GM12878 (cell line): ENCODE measurements around the gene LCMT1. TPM values are rescaled to one million over a fixed set of nuclear protein-coding genes. Genes with fewer than 3 reads are reported as not detected.

Experiments used
- ATAC-seq: fragments of 200-7000 bp; cut with Tn5 transposase; 3 replicates; pipeline ENCODE4 v1.9.1; 2020; ENCODE audit warnings: mild to moderate bottlenecking, moderate library complexity
- BruUV-seq: library from RNA; stranded (reverse); fragments of 400-500 nt; replicated peaks from 2 replicates; lab custom pipeline; 2021; lab: Mats Ljungman, UMichigan
- CTCF ChIA-PET: fragments of 300-600 bp; sonication (Branson Sonifier 250); formaldehyde crosslinking; extraction: SDS; loops from one replicate; lab custom pipeline; 2021; ENCODE audit warnings: inconsistent platforms; lab: Yijun Ruan, JAX
- POLR2A ChIA-PET: fragments of 350-600 bp; formaldehyde crosslinking; extraction: SDS; loops from one replicate; lab custom pipeline; 2021; ENCODE audit warnings: inconsistent platforms; lab: Charles Lee
- RAD21 ChIA-PET: fragments of 300-600 bp; sonication (Branson Sonifier 250); formaldehyde crosslinking; loops from one replicate; lab custom pipeline; 2023; ENCODE audit warnings: antibody characterized with exemption; ENCODE audit not compliant: unreplicated experiment; lab: Charles Lee
- SMC1A ChIA-PET: fragments of 300-600 bp; sonication (Branson Sonifier 250); formaldehyde crosslinking; loops from one replicate; lab custom pipeline; 2023; ENCODE audit not compliant: unreplicated experiment, uncharacterized antibody; lab: Charles Lee
- DNase-seq: peaks from one replicate; pipeline ENCODE4 v3.0.0-alpha.2; 2011; ENCODE audit warnings: low read depth, low spot score
- FAIRE-seq: peaks from 3 replicates; lab custom pipeline; 2011; peaks lifted over from hg19 to GRCh38; lab: Jason Lieb, UNC
- H2AFZ ChIP-seq: 2 replicates; pipeline ENCODE4 v1.6.0; 2011; ENCODE audit warnings: low read depth, low read length, control low read depth; ENCODE audit not compliant: control insufficient read depth
- H3K27ac ChIP-seq: 2 replicates; pipeline ENCODE4 v1.5.1; 2011; ENCODE audit warnings: control low read depth; ENCODE audit not compliant: control insufficient read depth, insufficient read depth
- H3K27me3 ChIP-seq, 2 experiments: replicated peaks in 1 of 2; 2 replicates each; pipeline versions ENCODE4 v1.6.0 to v1.6.1; 2011; ENCODE audit warnings: low read length in 1 of 2; ENCODE audit not compliant: control insufficient read depth in 2 of 2, insufficient read depth in 2 of 2
- H3K36me3 ChIP-seq, 2 experiments: 2 replicates each; pipeline ENCODE4 v1.5.1; 2011; ENCODE audit warnings: low read length in 1 of 2; ENCODE audit not compliant: control insufficient read depth in 2 of 2, insufficient read depth in 2 of 2
- H3K4me1 ChIP-seq: 2 replicates; pipeline ENCODE4 v1.6.1; 2011; ENCODE audit warnings: mild to moderate bottlenecking, low read length, moderate library complexity, mixed read lengths; ENCODE audit not compliant: control insufficient read depth, insufficient read depth
- H3K4me2 ChIP-seq: 2 replicates; pipeline ENCODE4 v1.6.0; 2011; ENCODE audit warnings: control low read depth; ENCODE audit not compliant: control insufficient read depth, insufficient read depth
- H3K4me3 ChIP-seq: fragments of 200-600 bp; sonication (generic); 2 replicates; pipeline ENCODE4 v1.5.1; 2016
- H3K79me2 ChIP-seq: 2 replicates; pipeline ENCODE4 v1.6.0; 2011; ENCODE audit warnings: low read length; ENCODE audit not compliant: control insufficient read depth, insufficient read depth
- H3K9ac ChIP-seq: 2 replicates; pipeline ENCODE4 v1.8.0; 2011; ENCODE audit warnings: low read length, control low read depth, mixed read lengths; ENCODE audit not compliant: control insufficient read depth, insufficient read depth
- H3K9me3 ChIP-seq: replicated peaks from 3 replicates; pipeline ENCODE4 v1.5.1; 2011; ENCODE audit warnings: mild to moderate bottlenecking, low read length; ENCODE audit not compliant: control insufficient read depth, insufficient read depth
- H4K20me1 ChIP-seq: 2 replicates; pipeline ENCODE4 v1.6.0; 2011; ENCODE audit not compliant: control insufficient read depth, insufficient read depth
- BRCA1 ChIP-seq: IDR thresholded peaks from 2 replicates; pipeline ENCODE4 v1.6.1; 2011; ENCODE audit warnings: low read depth, low read length, improper control_type of control experiment
- EZH2 ChIP-seq: IDR thresholded peaks from 2 replicates; pipeline ENCODE4 v1.6.1; 2012; ENCODE audit warnings: low read depth, mild to moderate bottlenecking, control low read depth, inconsistent platforms, low read length, borderline replicate concordance; ENCODE audit not compliant: control insufficient read depth
- RCOR1 ChIP-seq: conservative IDR thresholded peaks from 2 replicates; pipeline ENCODE4 v1.6.1; 2012; ENCODE audit warnings: low read depth, low read length, improper control_type of control experiment
- SIX5 ChIP-seq: IDR thresholded peaks from 2 replicates; pipeline ENCODE4 v1.6.1; 2011; ENCODE audit warnings: mild to moderate bottlenecking, low read depth, low read length, moderate library complexity; ENCODE audit not compliant: severe bottlenecking
- WGBS: methylation state at CpG from one replicate; pipeline ENCODE4 v1.1.6; 2016; ENCODE audit warnings: low lambda C conversion rate; ENCODE audit not compliant: insufficient replicate concordance, insufficient coverage; ENCODE audit errors: missing lambda C conversion rate; 5-methylcytosine and 5-hydroxymethylcytosine counted together
- in situ Hi-C: fragments of 300-500 bp; cut with MboI; formaldehyde crosslinking; loops from 9 replicates; pipeline ENCODE4 v1.14.3; 2018; ENCODE audit warnings: mixed read lengths
- intact Hi-C: fragments of 100-400 bp; cut with micrococcal nuclease; formaldehyde crosslinking; loops from one replicate; pipeline ENCODE4 v1.14.2; 2022; ENCODE audit not compliant: unreplicated experiment
- polyA plus RNA-seq, 11 experiments: library from polyadenylated mRNA; depleted of rRNA in 4 of 11; unstranded in 6 of 11; stranded (reverse) in 5 of 11; fragments of >200 nt; fragmentation: Nextera tagmentation in 4 of 11; fragmentation: Illumina TruSeq in 1 of 11; extraction: Ambion mirVana in 4 of 11; extraction: Trizol in 1 of 11; gene quantifications; 1 replicate in 1 of 11; 2 replicates in 10 of 11; pipeline versions ENCODE4 v1.2.1 to v1.2.3, GENCODE V29; 2011 to 2016; ENCODE audit warnings: inconsistent platforms in 2 of 11, missing spikeins in 2 of 11, low read depth in 1 of 11
- total RNA-seq, 4 experiments: library from RNA; depleted of rRNA in 3 of 4; stranded (reverse); fragments of >200 nt in 3 of 4; fragmentation: Illumina TruSeq in 1 of 4; extraction: Trizol in 1 of 4; gene quantifications; 2 replicates each; pipeline versions ENCODE4 v1.2.1 to v1.2.3, GENCODE V29; 2013 to 2021
- TF ChIP-seq, protein P1 (sequence below): fragments of 450-650 bp; IDR thresholded peaks from 2 replicates; pipeline ENCODE4 v1.6.1; 2016; ENCODE audit warnings: mild to moderate bottlenecking
- TF ChIP-seq, protein P2 (sequence below): IDR thresholded peaks from 2 replicates; pipeline ENCODE4 v1.6.1; 2012; ENCODE audit warnings: improper control_type of control experiment, low read depth, low read length; ENCODE audit not compliant: insufficient replicate concordance

Gene LCMT1
- total and polyA plus RNA-seq, 10 of the 15 experiments (the other 5 are each of a cell fraction or from before 2014, with no cell fraction given), result 19.7 to 51.2 (median 32.6) TPM

DNA sequence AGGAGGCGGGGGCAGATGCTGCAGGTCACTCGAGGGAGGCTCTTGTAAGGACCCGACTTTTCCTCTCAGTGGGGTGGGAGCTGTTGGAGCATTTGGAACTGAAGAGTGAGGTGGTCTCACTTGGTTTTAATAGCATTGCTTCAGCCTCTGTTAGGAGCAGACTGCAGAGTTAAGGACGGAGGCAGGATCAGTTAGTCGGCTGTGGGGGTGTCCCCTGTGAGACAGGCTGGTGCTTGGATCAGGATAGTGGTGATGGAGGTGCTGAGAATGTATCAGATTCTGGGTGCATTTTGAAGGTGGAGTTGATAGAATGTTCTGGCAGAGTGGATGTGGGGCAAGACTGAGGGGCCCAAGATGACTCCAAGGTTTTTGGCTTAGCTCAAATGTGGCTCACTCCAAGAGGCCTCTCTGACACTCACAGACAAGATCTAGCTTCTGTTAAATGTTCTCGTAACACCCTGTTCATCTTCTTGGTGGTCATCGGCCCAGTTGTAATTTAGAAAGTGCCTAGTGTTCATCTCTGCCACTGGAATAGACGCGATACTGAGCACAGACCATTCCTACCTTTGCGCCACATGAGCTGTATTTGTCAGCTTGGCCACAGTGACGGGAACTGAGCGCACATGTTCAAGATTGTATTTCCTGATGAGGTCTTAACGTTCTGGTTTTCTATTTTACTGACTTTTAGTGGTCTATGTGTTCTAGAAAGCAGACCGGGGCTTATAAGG is 7.5 kb downstream of the LCMT1 start:
- ATAC-seq, result no peak
- TF ChIP-seq, protein P1, sequence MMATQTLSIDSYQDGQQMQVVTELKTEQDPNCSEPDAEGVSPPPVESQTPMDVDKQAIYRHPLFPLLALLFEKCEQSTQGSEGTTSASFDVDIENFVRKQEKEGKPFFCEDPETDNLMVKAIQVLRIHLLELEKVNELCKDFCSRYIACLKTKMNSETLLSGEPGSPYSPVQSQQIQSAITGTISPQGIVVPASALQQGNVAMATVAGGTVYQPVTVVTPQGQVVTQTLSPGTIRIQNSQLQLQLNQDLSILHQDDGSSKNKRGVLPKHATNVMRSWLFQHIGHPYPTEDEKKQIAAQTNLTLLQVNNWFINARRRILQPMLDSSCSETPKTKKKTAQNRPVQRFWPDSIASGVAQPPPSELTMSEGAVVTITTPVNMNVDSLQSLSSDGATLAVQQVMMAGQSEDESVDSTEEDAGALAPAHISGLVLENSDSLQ, result no peak
- no peak for TF ChIP-seq EZH2
- TF ChIP-seq BRCA1, result no peak
- TF ChIP-seq, protein P2, sequence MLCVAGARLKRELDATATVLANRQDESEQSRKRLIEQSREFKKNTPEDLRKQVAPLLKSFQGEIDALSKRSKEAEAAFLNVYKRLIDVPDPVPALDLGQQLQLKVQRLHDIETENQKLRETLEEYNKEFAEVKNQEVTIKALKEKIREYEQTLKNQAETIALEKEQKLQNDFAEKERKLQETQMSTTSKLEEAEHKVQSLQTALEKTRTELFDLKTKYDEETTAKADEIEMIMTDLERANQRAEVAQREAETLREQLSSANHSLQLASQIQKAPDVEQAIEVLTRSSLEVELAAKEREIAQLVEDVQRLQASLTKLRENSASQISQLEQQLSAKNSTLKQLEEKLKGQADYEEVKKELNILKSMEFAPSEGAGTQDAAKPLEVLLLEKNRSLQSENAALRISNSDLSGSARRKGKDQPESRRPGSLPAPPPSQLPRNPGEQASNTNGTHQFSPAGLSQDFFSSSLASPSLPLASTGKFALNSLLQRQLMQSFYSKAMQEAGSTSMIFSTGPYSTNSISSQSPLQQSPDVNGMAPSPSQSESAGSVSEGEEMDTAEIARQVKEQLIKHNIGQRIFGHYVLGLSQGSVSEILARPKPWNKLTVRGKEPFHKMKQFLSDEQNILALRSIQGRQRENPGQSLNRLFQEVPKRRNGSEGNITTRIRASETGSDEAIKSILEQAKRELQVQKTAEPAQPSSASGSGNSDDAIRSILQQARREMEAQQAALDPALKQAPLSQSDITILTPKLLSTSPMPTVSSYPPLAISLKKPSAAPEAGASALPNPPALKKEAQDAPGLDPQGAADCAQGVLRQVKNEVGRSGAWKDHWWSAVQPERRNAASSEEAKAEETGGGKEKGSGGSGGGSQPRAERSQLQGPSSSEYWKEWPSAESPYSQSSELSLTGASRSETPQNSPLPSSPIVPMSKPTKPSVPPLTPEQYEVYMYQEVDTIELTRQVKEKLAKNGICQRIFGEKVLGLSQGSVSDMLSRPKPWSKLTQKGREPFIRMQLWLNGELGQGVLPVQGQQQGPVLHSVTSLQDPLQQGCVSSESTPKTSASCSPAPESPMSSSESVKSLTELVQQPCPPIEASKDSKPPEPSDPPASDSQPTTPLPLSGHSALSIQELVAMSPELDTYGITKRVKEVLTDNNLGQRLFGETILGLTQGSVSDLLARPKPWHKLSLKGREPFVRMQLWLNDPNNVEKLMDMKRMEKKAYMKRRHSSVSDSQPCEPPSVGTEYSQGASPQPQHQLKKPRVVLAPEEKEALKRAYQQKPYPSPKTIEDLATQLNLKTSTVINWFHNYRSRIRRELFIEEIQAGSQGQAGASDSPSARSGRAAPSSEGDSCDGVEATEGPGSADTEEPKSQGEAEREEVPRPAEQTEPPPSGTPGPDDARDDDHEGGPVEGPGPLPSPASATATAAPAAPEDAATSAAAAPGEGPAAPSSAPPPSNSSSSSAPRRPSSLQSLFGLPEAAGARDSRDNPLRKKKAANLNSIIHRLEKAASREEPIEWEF, result no peak
- no peak for TF ChIP-seq SIX5
- no peak for TF ChIP-seq RCOR1
- Histone ChIP-seq H3K9me3 (no peaks in the 10 kb centered on the region), H3K27me3 (no peaks in the 10 kb centered on the region), H4K20me1 (no peaks in the 10 kb centered on the region; the same call in 1 of the 2 replicates), H3K4me1 (no peaks in the 10 kb centered on the region), H3K4me3 (no peak overlapping the region), H3K4me2 (no peak overlapping the region), H3K79me2 (no peaks in the 10 kb centered on the region), H3K9ac (no peak overlapping the region), H2AFZ (no peak overlapping the region), H3K27ac (no peak overlapping the region), H3K36me3 (no peaks in the 10 kb centered on the region; a peak in 1 of 4 replicates)
- BruUV-seq, result no TSS peak
- intact Hi-C loops, result loop anchor here (10.0 kb wide), 1 partner anchor 284 kb away; no protein-coding TSS in a partner anchor
- ChIA-PET POLR2A (no interaction called here), RAD21 (interaction anchor here (0.6 kb wide), 1 partner anchor 106 kb away, joined by 3 read pairs; no protein-coding TSS in a partner anchor), SMC1A (interaction anchor here (0.6 to 1.8 kb wide), 3 partner anchors 11 to 221 kb away, joined by 3 to 5 read pairs (median 3); no protein-coding TSS in a partner anchor), CTCF (interaction anchor here (1.0 to 1.1 kb wide), 2 partner anchors 26 to 64 kb away, joined by 3 read pairs; no protein-coding TSS in a partner anchor)
- FAIRE-seq, result no peak
- DNase-seq, result no peak
- in situ Hi-C loops, result no loop called here
- 83% methylated on average over 14 of the region's 14 CpGs for WGBS
